Measurements from ENCODE around the gene ZNF91.

- TF ChIP-seq, protein P1, sequence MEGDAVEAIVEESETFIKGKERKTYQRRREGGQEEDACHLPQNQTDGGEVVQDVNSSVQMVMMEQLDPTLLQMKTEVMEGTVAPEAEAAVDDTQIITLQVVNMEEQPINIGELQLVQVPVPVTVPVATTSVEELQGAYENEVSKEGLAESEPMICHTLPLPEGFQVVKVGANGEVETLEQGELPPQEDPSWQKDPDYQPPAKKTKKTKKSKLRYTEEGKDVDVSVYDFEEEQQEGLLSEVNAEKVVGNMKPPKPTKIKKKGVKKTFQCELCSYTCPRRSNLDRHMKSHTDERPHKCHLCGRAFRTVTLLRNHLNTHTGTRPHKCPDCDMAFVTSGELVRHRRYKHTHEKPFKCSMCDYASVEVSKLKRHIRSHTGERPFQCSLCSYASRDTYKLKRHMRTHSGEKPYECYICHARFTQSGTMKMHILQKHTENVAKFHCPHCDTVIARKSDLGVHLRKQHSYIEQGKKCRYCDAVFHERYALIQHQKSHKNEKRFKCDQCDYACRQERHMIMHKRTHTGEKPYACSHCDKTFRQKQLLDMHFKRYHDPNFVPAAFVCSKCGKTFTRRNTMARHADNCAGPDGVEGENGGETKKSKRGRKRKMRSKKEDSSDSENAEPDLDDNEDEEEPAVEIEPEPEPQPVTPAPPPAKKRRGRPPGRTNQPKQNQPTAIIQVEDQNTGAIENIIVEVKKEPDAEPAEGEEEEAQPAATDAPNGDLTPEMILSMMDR (IDR thresholded peaks at IDR 0.05) = no peak
- TF ChIP-seq POLR2A (IDR thresholded peaks at IDR 0.05) = no peak
Measured at GRCh38 chr19:23382955-23383354, 12.3 kb downstream of the ZNF91 start.

All from sigmoid colon (tissue), 3 donors.